Hematopoietic multipotent progenitor cell (in vitro differentiated cells): Measurements from ENCODE around the gene TGM3. TPM values are rescaled to one million over a fixed set of nuclear protein-coding genes. Genes with fewer than 3 reads are reported as not detected.
A peak's percentile ranks its signal among the peaks of the same experiment; 100 is the strongest.

Experiments
- DNase-seq, 3 donors: peaks; one replicate each; pipeline ENCODE4 v3.0.0-alpha.2; 2011 to 2015; ENCODE audit warnings: low read depth in 2 of 3, low spot score in 2 of 3
- total RNA-seq: library from RNA; depleted of rRNA; stranded (reverse); fragments of >200 nt; gene quantifications from one replicate; pipeline ENCODE4 v1.2.3, GENCODE V29; 2012

The TGM3 gene
- total RNA-seq, 1 donor, result not detected

DNA sequence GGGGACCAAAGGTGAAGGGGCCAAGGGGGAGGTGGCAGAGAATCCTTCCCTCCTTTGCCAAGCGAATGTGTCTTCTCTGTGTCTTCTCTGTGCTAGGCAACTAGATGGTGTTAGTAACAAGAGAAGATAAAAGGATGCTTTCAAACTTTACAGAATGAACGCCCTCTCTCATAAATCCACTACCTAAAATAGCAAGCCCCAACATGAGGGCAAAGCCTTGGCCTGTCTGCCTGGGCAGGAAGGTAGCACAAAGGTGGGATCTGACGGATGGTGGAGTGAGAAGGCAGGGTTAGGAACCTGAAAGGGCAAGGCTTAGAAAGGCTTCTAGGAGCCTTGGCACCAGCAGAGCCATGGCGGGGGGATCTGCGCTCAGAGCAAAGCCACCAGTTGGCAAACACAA lies 13.6 kb upstream of the TGM3 start:
- no peak for DNase-seq

DNA sequence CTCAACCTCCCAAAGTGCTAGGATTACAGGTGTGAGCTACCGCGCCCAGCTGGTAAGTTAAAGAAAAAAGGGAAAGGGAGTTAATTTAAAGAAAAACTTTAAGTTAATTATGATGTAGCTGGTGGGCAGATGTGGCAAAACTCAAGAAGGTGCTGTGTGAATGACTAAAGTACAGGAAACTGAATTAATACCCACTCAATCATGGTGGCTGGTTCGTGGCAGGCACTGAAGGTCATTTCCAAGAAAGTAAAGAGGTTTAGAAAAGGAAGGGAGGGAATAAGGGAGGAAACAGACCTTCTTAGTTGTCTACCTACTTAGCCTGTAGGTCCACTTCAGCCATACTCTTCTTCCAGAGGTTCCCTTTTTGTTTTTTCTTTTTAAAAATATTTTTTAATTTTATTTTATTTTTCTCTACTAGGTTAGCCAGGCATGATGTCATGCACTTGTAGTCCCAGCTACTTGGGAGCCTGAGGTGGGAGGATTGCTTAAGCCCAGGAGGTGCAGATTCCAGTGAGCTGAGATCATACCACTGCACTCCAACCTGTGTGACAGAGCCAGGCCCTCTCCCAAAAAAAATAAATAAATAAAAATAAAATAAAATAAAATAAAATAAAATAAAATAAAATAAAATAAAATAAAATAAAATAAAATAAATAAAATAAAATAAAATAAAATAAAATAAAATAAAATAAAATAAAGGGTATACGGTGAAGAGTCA lies 11.9 kb upstream of the TGM3 start:
- DNase-seq, result no peak

DNA sequence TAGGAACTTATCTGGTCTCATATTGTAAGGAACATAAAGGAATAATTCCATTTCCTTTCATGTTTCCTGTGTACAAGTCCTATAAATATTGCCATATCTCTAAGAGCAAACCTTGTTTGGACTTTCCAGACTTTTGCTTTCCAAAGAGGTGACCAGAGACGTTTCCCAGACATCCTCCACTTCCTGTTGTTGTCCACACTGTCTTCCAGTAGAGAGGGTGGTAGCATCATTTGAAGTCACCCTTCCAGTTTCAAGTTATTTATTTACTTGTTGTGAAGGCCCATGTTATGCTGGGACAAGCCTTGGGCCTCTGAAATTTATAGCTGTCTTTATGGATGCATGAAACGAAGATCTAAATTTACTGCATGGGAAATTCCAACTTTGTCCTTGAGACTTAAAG lies 10.6 kb upstream of the TGM3 start:
- DNase-seq, result no peak

DNA sequence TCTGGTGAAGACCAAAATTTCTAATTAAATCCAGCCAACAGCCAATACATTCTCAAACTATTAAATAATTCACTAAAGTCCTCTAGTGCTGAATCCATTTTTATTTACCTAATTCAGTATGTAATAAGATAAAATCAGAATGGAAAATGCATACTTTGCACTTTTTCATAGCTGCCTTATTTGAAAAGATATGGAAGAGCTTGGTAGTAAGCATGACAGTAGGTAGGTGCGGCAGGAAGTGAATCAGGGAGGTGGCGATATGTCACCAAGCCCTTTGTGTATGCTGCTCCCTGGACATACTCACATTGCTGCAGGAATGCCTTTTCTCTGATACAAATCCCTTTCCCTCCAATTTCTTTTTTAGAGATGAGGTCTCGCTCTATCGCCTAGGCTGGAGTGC lies 10.2 kb upstream of the TGM3 start:
- DNase-seq, result no peak

DNA sequence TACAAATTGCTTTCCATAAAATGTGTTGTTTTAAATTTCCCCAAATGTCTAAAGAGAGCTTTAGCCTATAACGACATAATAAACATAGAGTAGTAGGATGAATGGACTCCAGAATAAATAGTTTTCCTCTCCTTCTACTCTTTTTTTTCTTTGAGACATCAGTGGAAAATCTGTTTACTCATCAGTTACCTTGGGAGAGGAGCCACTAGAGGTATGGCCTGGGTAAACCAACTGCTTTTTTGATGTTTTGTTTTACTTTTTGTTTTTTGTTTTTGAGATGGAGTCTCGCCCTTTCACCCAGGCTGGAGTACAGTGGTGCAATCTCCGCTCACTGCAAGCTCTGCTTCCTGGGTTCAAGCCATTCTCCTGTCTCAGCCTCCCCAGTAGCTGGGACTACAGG lies 8.3 kb upstream of the TGM3 start:
- DNase-seq, result no peak

DNA sequence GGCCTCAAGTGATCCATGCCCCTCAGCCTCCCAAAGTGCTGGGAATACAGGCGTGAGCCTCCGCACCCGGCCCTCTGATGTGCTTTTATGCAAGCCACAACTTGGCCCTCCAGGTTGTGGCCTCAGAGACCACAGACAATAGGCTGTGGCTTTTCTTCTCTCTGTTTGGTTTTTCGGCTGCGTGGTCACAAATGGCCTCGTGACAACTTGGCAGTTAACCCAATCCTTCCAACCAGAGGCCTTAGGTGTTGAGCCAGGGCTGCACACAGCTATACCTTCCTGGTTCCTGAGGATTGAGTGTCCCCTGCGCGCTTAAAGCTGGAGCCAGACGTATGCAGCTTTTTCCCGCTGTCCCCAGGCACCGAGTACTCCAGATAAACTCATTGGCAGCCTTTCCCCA lies 6.3 kb upstream of the TGM3 start:
- DNase-seq, result peak in 1 of 3 donors; percentile 11

DNA sequence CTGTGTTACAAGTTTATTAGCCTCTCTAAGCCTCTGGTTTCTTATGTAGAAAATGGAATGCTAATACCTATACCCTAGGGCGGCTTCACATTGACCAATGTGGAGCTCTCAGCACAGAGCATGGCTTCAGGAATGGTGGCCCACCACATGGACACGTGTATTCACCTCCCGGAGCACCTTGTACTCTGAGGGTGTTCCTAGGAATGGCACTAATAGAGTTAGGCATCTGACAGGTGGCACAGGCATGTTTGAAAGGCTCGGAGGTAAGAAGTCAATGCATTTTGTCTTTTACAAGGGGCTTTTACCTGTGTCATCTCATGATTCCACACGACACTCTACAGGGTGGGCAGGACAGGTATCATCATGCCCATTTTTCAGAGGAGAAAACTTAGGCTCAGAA lies 5.3 kb upstream of the TGM3 start:
- no peak for DNase-seq

DNA sequence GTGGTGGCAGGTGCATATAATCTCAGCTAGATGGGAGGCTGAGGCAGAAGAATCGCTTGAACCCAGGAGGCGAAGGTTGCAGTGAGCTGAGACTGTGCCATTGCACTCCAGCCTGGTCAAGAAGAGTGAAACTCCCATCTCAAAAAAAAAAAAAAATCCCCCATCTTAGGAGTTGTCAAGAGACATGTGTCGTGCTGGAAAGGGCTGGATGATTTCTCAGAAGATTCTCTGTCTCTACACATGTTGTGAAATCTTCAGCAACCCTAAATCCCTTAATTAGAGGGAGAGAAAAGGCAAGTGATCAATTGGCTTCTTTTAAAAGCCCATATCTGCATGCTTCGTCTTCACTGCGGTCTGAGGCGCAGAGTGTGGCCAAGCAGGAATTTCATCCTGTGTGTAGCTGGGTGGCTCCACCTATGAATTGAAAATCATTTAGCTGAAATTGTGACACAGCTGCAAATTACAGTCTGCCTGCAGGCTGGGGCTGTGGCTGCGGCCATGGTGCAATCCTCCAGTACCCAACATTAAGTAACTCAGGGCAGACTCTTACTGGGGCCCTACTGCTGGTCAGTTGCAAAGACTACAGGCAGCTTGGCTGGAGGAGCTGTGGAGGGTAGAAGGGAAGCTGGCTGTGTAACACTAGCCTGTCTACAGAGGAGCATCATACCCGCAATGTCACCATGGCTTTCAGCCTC lies 3.2 kb upstream of the TGM3 start:
- DNase-seq, result no peak

DNA sequence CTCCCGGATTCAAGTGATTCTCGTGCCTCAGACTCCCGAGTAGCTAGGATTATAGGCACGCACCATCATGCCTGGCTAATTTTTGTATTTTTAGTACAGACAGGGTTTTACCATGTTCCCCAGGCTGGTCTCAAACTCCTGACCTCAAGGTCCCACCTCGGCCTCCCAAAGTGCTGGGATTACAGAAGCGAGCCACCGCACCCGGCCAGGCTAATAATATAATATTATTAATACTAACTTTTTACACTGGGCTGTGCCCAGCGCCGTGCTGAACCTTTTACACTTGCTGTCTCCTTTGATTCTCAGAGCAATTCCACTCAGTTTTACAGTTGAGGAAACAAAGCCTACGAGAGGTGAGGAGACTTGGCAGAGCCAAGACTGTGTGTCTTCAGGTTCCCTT lies 2.3 kb upstream of the TGM3 start:
- DNase-seq, result no peak

DNA sequence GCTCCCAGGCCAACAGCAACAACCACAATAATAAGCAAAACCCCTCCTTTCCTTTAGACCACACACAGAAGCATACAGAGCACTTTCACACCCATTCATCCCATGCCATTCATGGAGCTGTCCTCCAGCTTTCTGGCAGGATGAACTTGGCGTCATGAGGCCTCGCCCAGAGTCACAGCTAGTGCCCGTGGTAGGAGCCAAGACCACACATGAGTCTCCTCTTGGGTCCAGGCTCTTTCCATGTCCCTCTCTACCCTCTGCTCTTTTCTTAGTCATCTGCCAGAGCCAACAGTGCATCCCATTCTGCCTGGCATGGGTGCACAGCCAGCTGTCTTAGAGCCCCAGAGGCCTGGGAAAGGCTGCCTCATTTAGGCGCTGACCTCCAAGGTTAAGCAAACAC lies 1.8 kb upstream of the TGM3 start:
- DNase-seq, result no peak

DNA sequence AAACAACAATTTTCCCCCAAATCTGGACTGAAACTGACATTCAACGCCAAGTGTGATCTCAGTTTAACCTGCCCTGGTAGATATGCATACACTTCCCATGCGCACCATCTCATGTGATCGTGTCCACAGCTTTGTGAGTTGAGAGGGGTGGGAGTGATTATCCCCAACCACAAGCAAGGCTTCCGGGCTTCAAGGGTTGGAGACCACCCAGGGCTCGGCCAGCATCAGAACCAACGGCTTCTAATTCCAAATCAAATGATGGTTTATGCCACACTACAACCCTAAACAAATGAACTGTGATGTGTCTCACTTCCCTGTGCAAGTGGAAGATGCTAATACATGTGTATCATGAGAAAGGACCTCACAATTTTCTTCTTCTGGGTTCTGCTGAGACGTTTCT lies 515 bp upstream of the TGM3 start:
- no peak for DNase-seq

DNA sequence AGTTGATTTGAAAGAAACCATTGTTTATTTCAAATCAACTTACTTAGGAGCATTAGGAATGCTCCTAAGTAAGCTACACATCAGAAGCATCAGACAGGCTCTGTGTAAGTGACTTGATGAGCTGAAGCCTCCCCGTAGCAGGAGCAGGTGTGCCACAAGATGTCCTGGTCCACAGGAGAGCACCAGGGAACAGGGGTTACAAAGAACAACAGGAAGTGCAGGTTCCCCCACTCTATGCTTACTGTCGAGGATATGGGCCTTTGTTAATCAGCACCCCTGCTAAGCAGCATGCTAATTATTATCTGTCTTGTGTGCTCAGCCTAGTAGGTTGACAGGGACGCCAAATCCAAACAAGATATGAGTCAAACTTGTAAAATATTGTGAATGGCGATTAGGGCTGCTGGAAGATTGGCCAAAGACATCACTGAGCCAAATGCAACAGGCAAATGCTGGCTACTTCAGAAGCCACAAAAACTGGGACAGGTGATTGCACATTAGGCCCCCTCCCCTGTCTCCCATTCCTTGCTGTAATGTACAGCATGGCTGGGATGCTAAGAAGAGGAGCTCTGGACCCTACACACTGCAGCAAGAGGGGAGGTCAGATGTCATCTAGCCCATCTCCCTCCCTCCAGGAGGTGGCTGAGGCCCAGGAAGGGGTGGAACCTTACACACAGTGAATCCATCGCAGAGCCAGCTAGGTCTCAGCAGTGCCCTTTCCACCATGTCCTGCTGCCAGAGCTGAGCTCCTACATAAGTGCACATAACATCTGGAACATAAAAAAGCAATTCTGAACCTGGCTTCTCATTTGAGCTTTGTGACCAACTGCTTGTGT lies 939 bp downstream of the TGM3 start:
- no peak for DNase-seq

DNA sequence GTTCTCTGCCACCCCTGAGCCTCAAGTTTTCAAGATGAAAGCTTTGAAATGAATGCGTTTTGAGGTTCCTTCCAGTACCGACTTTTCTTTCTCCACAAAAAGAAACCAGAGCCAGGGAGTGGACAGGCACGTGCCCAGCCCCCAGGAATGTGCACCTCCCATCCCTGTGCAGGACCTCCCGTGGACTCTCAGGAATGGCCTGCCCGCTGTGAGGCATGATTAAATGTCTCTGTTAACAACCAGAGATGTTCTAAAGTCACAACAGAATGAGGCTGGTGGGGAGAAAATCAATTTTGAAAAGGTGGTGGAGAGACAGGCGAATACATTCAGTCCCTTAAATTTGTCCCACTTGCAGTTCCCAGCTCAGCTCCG lies 1.5 kb downstream of the TGM3 start:
- DNase-seq, result no peak

DNA sequence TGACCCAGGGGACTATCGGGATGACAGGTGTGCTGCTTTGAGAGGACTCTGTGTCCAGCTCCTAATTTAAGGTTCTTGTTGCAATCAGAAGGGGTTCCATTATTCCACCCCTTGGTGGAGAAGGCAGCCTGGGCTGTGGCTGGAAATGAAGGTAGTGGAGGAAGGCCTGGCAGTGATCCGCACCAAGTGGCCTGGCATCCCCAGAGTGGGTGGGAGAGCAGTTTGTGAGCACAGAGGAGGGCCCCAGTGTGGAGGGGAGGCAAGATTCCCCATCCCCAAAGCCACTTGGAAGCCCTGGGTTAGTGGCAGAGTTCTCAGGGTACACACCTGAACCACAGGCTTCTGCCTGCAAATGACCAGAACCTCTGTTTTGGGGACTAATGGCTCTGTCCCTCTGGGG lies 2.3 kb downstream of the TGM3 start:
- DNase-seq, result no peak

DNA sequence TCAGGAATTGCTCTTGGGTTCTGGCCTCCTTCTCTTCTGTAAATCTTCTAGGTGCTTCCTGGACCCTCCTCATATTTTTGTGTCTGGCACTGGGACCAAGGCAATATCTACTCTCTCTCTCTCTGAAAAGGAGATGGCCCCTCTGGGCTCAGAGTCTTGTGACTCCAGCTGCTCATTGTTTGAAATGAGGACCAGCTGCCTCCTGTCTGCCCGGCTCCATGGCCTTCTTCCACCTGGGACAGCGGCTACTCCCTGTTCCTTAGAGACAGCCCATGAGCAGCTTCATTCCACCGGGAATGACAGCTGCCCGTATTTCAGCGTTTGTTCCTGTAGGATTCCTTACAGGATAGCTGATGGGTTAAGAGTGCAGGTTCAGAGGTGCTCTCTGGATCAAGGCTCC lies 2.9 kb downstream of the TGM3 start:
- no peak for DNase-seq

DNA sequence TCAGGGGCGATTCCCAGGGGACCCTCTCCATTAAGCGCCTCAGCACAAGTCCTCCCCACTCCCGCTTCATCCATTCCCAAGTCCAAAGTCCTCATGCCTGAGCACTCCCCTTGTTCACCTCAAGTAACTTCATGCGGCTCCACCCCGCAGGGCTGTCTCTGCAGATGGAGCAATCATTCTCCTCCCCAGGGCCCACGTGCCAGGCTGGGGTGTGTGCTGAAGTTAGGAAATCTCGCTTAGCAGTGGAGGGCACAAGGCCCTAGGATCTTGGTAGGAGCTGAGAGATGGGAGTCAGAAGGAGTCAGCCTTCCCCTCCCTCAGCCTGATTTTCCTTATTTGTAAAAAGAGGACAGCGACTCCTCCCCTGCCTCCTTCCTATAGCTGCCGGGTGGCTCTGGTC lies 3.5 kb downstream of the TGM3 start:
- no peak for DNase-seq

DNA sequence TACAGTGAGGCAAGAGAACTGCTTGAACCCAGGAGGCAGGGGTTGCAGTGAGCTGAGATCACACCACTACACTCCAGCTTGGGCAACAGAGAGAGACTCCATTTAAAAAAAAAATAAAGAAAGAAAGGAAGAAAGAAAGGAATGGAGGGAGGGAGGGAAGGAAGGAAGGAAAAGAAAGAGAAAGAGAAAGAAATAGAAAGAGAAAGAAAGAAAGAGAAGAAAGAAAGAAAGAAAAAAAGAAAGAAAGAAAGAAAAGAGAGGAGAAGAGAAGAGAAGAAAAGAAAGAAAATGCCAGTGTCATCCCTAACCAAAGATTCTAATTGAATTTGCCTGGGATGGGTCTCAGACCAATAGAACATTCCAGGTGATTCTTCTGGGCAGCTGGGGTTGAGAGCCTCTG lies 4.2 kb downstream of the TGM3 start:
- DNase-seq, result no peak

DNA sequence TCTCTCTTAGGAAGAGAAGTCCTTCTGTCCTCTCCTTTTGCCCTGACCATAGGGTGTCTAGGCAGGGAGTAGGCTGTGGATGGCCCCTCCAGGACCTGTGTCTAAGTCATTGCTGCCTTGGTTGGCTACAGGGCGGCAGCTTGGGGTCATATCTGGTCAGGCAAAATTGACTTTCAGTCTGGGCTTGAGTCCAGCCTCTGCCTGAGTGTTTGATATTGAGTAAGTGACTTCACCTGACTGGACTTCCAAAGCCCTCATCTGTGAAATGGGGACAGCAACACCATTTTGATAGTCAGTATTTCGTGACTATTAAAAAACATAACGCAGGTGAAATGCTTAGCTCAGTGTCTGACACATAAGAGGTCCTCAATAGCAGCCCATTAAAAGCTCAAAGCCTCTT lies 4.6 kb downstream of the TGM3 start:
- DNase-seq, result no peak

DNA sequence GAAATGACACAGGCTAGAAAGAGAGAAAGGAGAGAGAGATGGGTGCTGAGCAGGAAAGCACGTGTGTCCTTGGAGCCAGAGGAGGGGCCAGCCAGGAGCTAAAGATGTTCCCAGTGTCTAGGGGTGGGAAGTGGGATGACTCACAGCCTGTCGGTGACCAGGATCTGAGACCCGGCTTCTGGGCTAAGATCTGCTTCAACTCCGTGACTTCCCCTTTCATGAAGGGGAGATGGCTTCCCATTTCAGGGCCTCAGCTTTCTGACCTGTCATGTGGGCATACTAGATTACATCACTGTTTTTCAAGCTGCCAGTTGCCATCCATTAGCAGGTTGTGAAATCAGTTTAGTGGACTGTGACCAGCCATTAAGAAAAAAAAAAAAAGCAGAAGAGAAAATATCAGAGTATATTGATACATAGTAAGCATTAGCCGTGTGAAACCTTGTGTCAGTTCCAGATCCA lies 5.4 kb downstream of the TGM3 start:
- peak in 2 of 3 donors; percentile 57 to 59 for DNase-seq

DNA sequence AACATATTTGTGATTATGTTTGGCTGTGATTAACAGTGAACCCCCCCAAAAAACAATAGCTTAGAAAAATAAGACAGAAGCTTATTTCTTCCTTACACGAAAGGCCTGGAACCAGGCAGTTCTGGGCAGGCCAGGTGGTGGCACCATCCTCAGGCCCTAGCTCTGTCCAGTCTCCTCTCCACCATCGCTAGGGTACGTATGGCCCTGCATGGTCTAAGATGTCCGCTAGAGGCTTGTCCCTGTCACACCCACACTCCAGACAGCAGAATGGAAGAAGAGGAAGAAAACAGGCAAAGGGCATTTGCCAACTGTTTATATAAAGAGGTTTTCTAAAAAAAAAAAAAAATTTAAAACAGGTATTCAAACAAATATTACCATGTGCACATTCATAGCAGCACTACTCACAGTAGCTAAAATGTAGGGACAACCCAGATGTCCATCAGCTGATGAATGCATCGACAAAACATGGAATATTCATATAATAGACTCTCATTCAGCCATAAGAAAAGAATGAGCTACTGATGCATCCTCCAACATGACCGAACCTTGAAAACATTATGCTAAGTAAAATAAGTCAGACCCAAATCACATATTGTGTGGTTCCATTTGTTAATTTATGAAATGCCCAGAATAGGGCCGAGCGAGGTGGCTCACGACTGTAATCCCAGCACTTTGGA lies 6.7 kb downstream of the TGM3 start:
- no peak for DNase-seq

DNA sequence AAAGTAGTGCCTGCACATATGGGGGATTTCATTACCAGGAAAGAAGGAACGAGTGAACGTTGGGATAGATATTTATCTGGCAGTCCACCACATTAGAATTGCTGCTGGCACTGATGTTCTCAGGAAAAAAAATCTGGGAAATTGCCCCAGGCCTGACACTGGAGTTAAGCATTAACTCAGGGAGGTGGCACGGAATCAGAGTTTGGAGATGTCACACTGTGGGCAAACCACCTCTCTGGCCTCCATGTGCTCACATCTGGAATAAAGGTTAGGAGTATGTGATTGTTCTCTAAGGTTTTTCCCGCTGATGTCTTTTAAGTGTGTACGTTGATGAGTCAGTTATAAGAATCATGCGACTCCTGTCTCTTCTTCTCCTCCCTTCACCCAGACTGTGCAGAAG lies 7.9 kb downstream of the TGM3 start:
- no peak for DNase-seq
